GM23338 (cell line): ENCODE data around the gene CREB3L2. TPM values are rescaled to one million over a fixed set of nuclear protein-coding genes. Genes with fewer than 3 reads are reported as not detected.

Source experiments
- ATAC-seq: fragments of 200-7000 bp; cut with Tn5 transposase; 3 replicates; pipeline ENCODE4 v1.9.1; 2020
- DNase-seq: peaks from one replicate; pipeline ENCODE4 v3.0.0-alpha.2; 2015; ENCODE audit warnings: low spot score
- H2AFZ ChIP-seq: fragments of 200-600 bp; sonication (generic); 2 replicates; pipeline ENCODE4 v1.8.0; 2016; ENCODE audit warnings: antibody characterized with exemption, mild to moderate bottlenecking, moderate library complexity
- H3F3A ChIP-seq: fragments of 200-600 bp; sonication (generic); replicated peaks from 2 replicates; pipeline ENCODE4 v1.8.0; 2017; ENCODE audit warnings: antibody characterized with exemption, mixed run types, low read depth
- H3K27ac ChIP-seq: fragments of 200-600 bp; sonication (generic); 2 replicates; pipeline ENCODE4 v1.6.1; 2016; ENCODE audit warnings: low read depth
- H3K27me3 ChIP-seq: fragments of 200-600 bp; sonication (generic); 2 replicates; pipeline ENCODE4 v1.8.0; 2016; ENCODE audit warnings: mild to moderate bottlenecking, mixed run types, moderate library complexity; ENCODE audit not compliant: insufficient read depth
- H3K36me3 ChIP-seq: fragments of 200-600 bp; sonication (generic); 2 replicates; pipeline ENCODE4 v1.8.0; 2016; ENCODE audit warnings: mild to moderate bottlenecking; ENCODE audit not compliant: insufficient read depth
- H3K4me1 ChIP-seq: fragments of 200-600 bp; sonication (generic); 2 replicates; pipeline ENCODE4 v1.8.0; 2016; ENCODE audit warnings: mild to moderate bottlenecking, moderate library complexity; ENCODE audit not compliant: insufficient read depth
- H3K4me2 ChIP-seq: fragments of 200-600 bp; sonication (generic); 2 replicates; pipeline ENCODE4 v1.7.1; 2017; ENCODE audit warnings: mixed run types
- H3K4me3 ChIP-seq: fragments of 200-600 bp; sonication (generic); 2 replicates; pipeline ENCODE4 v1.6.1; 2016; ENCODE audit warnings: mixed run types
- H3K79me2 ChIP-seq: fragments of 200-600 bp; sonication (generic); replicated peaks from 2 replicates; pipeline ENCODE4 v1.8.0; 2017; ENCODE audit warnings: mild to moderate bottlenecking; ENCODE audit not compliant: insufficient read depth
- H3K9me2 ChIP-seq: fragments of 200-600 bp; sonication (generic); 2 replicates; pipeline ENCODE4 v1.8.0; 2017; ENCODE audit not compliant: insufficient read depth
- H4K20me1 ChIP-seq: fragments of 200-600 bp; sonication (generic); replicated peaks from 2 replicates; pipeline ENCODE4 v1.8.0; 2017; ENCODE audit warnings: mild to moderate bottlenecking; ENCODE audit not compliant: insufficient read depth
- H3K27ac Mint-ChIP-seq: 2 replicates; pipeline ENCODE4 v1.8.0; 2020; ENCODE audit warnings: inconsistent platforms, mild to moderate bottlenecking, moderate library complexity, mixed read lengths
- H3K27me3 Mint-ChIP-seq: 3 replicates; pipeline ENCODE4 v1.8.0; 2022; ENCODE audit warnings: low read depth, mild to moderate bottlenecking, moderate library complexity, mixed read lengths, inconsistent platforms; ENCODE audit not compliant: insufficient read depth, poor library complexity
- H3K36me3 Mint-ChIP-seq: 3 replicates; pipeline ENCODE4 v1.8.0; 2021; ENCODE audit warnings: low read depth, mild to moderate bottlenecking, inconsistent platforms, moderate library complexity, mixed read lengths
- H3K4me1 Mint-ChIP-seq: 3 replicates; pipeline ENCODE4 v1.8.0; 2020; ENCODE audit warnings: mild to moderate bottlenecking, inconsistent platforms, mixed read lengths
- H3K4me3 Mint-ChIP-seq: 3 replicates; pipeline ENCODE4 v1.8.0; 2021; ENCODE audit warnings: moderate library complexity, mild to moderate bottlenecking, inconsistent platforms, mixed read lengths
- H3K9me3 Mint-ChIP-seq: 3 replicates; pipeline ENCODE4 v1.8.0; 2020; ENCODE audit warnings: moderate library complexity, mild to moderate bottlenecking, inconsistent platforms, mixed read lengths
- CREB1 ChIP-seq: fragments of 250-450 bp; sonication (Bioruptor Pico); IDR thresholded peaks from 2 replicates; pipeline ENCODE4 v1.5.0; 2020; ENCODE audit warnings: low read depth, mild to moderate bottlenecking, moderate library complexity
- EZH2 ChIP-seq: fragments of 200-600 bp; sonication (generic); IDR thresholded peaks from one replicate; pipeline ENCODE4 v1.8.0; 2017; ENCODE audit warnings: antibody characterized with exemption, mild to moderate bottlenecking, low read depth; ENCODE audit not compliant: unreplicated experiment
- EZH2phosphoT487 ChIP-seq: fragments of 200-600 bp; sonication (generic); IDR thresholded peaks from one replicate; pipeline ENCODE4 v1.8.1; 2018; ENCODE audit warnings: antibody characterized with exemption; ENCODE audit not compliant: unreplicated experiment
- JUNB ChIP-seq: IDR thresholded peaks from one replicate; pipeline ENCODE4 v1.6.1; 2016; ENCODE audit warnings: antibody characterized with exemption; ENCODE audit not compliant: unreplicated experiment
- NANOG ChIP-seq: IDR thresholded peaks from 2 replicates; pipeline ENCODE4 v1.6.1; 2016; ENCODE audit warnings: antibody characterized with exemption, borderline replicate concordance
- STAT1 ChIP-seq: IDR thresholded peaks from one replicate; pipeline ENCODE4 v1.6.1; 2016; ENCODE audit warnings: antibody characterized with exemption; ENCODE audit not compliant: unreplicated experiment
- ZNF114 ChIP-seq: fragments of 250-450 bp; sonication (Bioruptor Pico); IDR thresholded peaks from 2 replicates; pipeline ENCODE4 v1.5.0; 2020; ENCODE audit warnings: mild to moderate bottlenecking, moderate library complexity
- ZNF331 ChIP-seq: fragments of 250-450 bp; sonication (Bioruptor Pico); IDR thresholded peaks from 2 replicates; pipeline ENCODE4 v1.5.0; 2020; ENCODE audit warnings: low read depth, mild to moderate bottlenecking, moderate library complexity
- polyA plus RNA-seq: library from polyadenylated mRNA; unstranded; fragments of >200 nt; fragmentation: Nextera tagmentation; extraction: Ambion mirVana; gene quantifications from 2 replicates; pipeline ENCODE4 v1.2.1, GENCODE V29; 2016
- total RNA-seq: library from RNA; depleted of rRNA; stranded (reverse); fragments of >200 nt; shearing (Covaris generic); gene quantifications from 2 replicates; pipeline ENCODE4 v1.2.3, GENCODE V29; 2014
- TF ChIP-seq, protein P1 (sequence below): IDR thresholded peaks from 2 replicates; pipeline ENCODE4 v1.6.1; 2016; ENCODE audit warnings: antibody characterized with exemption
- TF ChIP-seq, protein P2 (sequence below), 2 experiments: fragments of 200-600 bp in 1 of 2; sonication (generic) in 1 of 2; conservative IDR thresholded peaks; 2 replicates each; pipeline versions ENCODE4 v1.5.1 to v1.6.1; 2016 to 2017; ENCODE audit warnings: antibody characterized with exemption in 2 of 2, low read depth in 2 of 2, mild to moderate bottlenecking in 2 of 2, moderate library complexity in 1 of 2
- TF ChIP-seq, protein P3 (sequence below): IDR thresholded peaks from one replicate; pipeline ENCODE4 v1.6.1; 2018; ENCODE audit warnings: antibody characterized with exemption; ENCODE audit not compliant: unreplicated experiment

The CREB3L2 gene
- total and polyA plus RNA-seq, 2 experiments from 2014 or later = 14.5 to 27.1 TPM

GRCh38 chr7:137829337-137829992 is 172.4 kb downstream of the CREB3L2 start (continued):
- TF ChIP-seq EZH2 (no peak), EZH2phosphoT487 (no peak), ZNF114 (no peak), ZNF331 (CRISPR knock-in tag) (no peak), NANOG (no peak), CREB1 (CRISPR knock-in tag) (no peak), STAT1 (no peak)
- TF ChIP-seq, protein P1, sequence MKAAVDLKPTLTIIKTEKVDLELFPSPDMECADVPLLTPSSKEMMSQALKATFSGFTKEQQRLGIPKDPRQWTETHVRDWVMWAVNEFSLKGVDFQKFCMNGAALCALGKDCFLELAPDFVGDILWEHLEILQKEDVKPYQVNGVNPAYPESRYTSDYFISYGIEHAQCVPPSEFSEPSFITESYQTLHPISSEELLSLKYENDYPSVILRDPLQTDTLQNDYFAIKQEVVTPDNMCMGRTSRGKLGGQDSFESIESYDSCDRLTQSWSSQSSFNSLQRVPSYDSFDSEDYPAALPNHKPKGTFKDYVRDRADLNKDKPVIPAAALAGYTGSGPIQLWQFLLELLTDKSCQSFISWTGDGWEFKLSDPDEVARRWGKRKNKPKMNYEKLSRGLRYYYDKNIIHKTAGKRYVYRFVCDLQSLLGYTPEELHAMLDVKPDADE = no peak
- TF ChIP-seq, protein P2, sequence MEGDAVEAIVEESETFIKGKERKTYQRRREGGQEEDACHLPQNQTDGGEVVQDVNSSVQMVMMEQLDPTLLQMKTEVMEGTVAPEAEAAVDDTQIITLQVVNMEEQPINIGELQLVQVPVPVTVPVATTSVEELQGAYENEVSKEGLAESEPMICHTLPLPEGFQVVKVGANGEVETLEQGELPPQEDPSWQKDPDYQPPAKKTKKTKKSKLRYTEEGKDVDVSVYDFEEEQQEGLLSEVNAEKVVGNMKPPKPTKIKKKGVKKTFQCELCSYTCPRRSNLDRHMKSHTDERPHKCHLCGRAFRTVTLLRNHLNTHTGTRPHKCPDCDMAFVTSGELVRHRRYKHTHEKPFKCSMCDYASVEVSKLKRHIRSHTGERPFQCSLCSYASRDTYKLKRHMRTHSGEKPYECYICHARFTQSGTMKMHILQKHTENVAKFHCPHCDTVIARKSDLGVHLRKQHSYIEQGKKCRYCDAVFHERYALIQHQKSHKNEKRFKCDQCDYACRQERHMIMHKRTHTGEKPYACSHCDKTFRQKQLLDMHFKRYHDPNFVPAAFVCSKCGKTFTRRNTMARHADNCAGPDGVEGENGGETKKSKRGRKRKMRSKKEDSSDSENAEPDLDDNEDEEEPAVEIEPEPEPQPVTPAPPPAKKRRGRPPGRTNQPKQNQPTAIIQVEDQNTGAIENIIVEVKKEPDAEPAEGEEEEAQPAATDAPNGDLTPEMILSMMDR (conservative IDR thresholded peaks at IDR 0.05; ENCODE audit: low read depth in 2 of 2) = no peak

DNA sequence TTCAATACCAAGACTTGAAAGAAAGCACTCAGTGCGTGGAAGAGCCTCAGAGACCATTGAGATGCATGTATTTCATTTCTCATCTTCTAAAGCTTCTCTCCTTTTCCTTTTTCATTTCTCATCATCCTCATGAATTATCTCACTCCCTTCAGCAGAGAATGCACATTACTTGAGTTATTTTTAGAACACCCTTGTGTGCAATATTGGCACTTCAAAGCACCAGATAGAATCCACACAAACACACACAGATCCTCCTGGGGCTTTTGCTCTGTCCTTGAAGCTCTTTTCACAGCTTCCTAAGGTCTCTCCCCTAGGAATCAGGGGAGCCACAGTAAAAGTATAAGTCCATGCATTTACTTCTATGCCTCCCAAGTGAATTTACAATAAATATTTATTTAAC is 173.4 kb downstream of the CREB3L2 start:
- Histone ChIP-seq H3K27ac (no peak overlapping the region), H3F3A (no peaks in the 10 kb centered on the region), H3K4me2 (no peak overlapping the region), H2AFZ (no peak overlapping the region), H3K4me1 (no peaks in the 10 kb centered on the region), H3K27me3 (no peaks in the 10 kb centered on the region), H3K4me3 (no peak overlapping the region), H4K20me1 (no peaks in the 10 kb centered on the region), H3K36me3 (peaks cover 6% of the 10 kb centered on the region; the same call in 1 of the 2 replicates), H3K9me2 (peaks cover 8% of the 10 kb centered on the region; the same call in 1 of the 2 replicates), H3K79me2 (no peaks in the 10 kb centered on the region)
- ATAC-seq = no peak
- no peak for TF ChIP-seq JUNB
- Mint-ChIP-seq H3K4me1 (no peaks in the 10 kb centered on the region), H3K4me3 (no peak overlapping the region), H3K36me3 (peaks cover 25% of the 10 kb centered on the region), H3K27ac (no peak overlapping the region), H3K9me3 (peaks cover 32% of the 10 kb centered on the region), H3K27me3 (no peaks in the 10 kb centered on the region)
- no peak for DNase-seq

GRCh38 chr7:137825489-137825888 is 176.4 kb downstream of the CREB3L2 start:
- no peak overlapping the region for H3K27ac ChIP-seq
- Mint-ChIP-seq H3K27ac (no peak overlapping the region), H3K4me1 (peaks cover 14% of the 10 kb centered on the region)
- TF ChIP-seq, protein P3, sequence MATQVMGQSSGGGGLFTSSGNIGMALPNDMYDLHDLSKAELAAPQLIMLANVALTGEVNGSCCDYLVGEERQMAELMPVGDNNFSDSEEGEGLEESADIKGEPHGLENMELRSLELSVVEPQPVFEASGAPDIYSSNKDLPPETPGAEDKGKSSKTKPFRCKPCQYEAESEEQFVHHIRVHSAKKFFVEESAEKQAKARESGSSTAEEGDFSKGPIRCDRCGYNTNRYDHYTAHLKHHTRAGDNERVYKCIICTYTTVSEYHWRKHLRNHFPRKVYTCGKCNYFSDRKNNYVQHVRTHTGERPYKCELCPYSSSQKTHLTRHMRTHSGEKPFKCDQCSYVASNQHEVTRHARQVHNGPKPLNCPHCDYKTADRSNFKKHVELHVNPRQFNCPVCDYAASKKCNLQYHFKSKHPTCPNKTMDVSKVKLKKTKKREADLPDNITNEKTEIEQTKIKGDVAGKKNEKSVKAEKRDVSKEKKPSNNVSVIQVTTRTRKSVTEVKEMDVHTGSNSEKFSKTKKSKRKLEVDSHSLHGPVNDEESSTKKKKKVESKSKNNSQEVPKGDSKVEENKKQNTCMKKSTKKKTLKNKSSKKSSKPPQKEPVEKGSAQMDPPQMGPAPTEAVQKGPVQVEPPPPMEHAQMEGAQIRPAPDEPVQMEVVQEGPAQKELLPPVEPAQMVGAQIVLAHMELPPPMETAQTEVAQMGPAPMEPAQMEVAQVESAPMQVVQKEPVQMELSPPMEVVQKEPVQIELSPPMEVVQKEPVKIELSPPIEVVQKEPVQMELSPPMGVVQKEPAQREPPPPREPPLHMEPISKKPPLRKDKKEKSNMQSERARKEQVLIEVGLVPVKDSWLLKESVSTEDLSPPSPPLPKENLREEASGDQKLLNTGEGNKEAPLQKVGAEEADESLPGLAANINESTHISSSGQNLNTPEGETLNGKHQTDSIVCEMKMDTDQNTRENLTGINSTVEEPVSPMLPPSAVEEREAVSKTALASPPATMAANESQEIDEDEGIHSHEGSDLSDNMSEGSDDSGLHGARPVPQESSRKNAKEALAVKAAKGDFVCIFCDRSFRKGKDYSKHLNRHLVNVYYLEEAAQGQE = no peak
- TF ChIP-seq NANOG (no peak), JUNB (no peak), CREB1 (CRISPR knock-in tag) (no peak), ZNF114 (no peak)

More at GRCh38 chr7:137825489-137825888, 176.4 kb downstream of the CREB3L2 start:
- no peak overlapping the region for H2AFZ ChIP-seq
- H3K4me1 ChIP-seq = peaks cover 15% of the 10 kb centered on the region
- Mint-ChIP-seq H3K27me3 (no peaks in the 10 kb centered on the region), H3K9me3 (peaks cover 2% of the 10 kb centered on the region; the same call in 2 of the 3 replicates), H3K36me3 (peaks cover 2% of the 10 kb centered on the region; the same call in 1 of the 3 replicates), H3K4me3 (no peak overlapping the region)
- no peaks in the 10 kb centered on the region for H3F3A ChIP-seq
- no peak for ATAC-seq
- H3K4me3 ChIP-seq = no peak overlapping the region
- no peak overlapping the region for H3K4me2 ChIP-seq
- H4K20me1 ChIP-seq = no peaks in the 10 kb centered on the region
- 0 out of 2 replicates have a peak, but pooled peaks cover 4% of the 10 kb centered on the region for H3K9me2 ChIP-seq
- H3K79me2 ChIP-seq = no peaks in the 10 kb centered on the region
- no peaks in the 10 kb centered on the region for H3K36me3 ChIP-seq
- no peaks in the 10 kb centered on the region for H3K27me3 ChIP-seq
- DNase-seq = no peak
